Thyroid gland (tissue), 4 donors: Measurements from ENCODE around the gene NUDT4. TPM values are rescaled to one million over a fixed set of nuclear protein-coding genes. Genes with fewer than 3 reads are reported as not detected.
"Not testable (repeated sequence)": the region's sequence is repeated elsewhere in the genome, so short reads cannot be mapped to it uniquely, and the experiment has no call there.

Experiments
- DNase-seq, 2 donors: peaks; one replicate each; pipeline ENCODE4 v3.0.0-alpha.2; 2019
- H3K27ac ChIP-seq, 3 donors: fragments of 200-600 bp; sonication (generic); 1 replicate in 2 of 3; 2 replicates in 1 of 3; pipeline ENCODE4 v1.5.1; 2016 to 2019; ENCODE audit warnings: mild to moderate bottlenecking in 1 of 3, moderate library complexity in 1 of 3
- H3K27me3 ChIP-seq: fragments of 200-600 bp; sonication (generic); one replicate; pipeline ENCODE4 v1.5.1; 2019
- H3K36me3 ChIP-seq, 2 donors: fragments of 200-600 bp; sonication (generic); one replicate each; pipeline ENCODE4 v1.5.1; 2016 to 2019
- H3K4me1 ChIP-seq, 2 donors: fragments of 200-600 bp; sonication (generic); one replicate each; pipeline ENCODE4 v1.5.1; 2017 to 2019
- H3K4me3 ChIP-seq, 3 donors: fragments of 200-600 bp; sonication (generic); replicated peaks in 1 of 3; 1 replicate in 2 of 3; 2 replicates in 1 of 3; pipeline ENCODE4 v1.5.1; 2016; ENCODE audit warnings: mild to moderate bottlenecking in 1 of 3
- H3K9me3 ChIP-seq: fragments of 200-600 bp; sonication (generic); one replicate; pipeline ENCODE4 v1.5.1; 2017
- CTCF ChIP-seq, 6 experiments: fragments of 200-600 bp in 3 of 6; fragments of 450-650 bp in 3 of 6; sonication (generic) in 3 of 6; IDR thresholded peaks; one replicate each; pipeline ENCODE4 v1.5.1; 2016 to 2019; ENCODE audit warnings: antibody characterized with exemption in 6 of 6, mild to moderate bottlenecking in 2 of 6, inconsistent platforms in 1 of 6, moderate library complexity in 1 of 6
- POLR2A ChIP-seq, 2 donors: fragments of 450-650 bp; IDR thresholded peaks; one replicate each; pipeline ENCODE4 v1.6.1; 2017; ENCODE audit warnings: antibody characterized with exemption in 2 of 2, mild to moderate bottlenecking in 2 of 2, moderate library complexity in 1 of 2
- whole genome bisulfite sequencing, 2 donors: methylation state at CpG; one replicate each; pipeline ENCODE4 v1.1.5; 2017; 5-methylcytosine and 5-hydroxymethylcytosine counted together
- intact Hi-C: fragments of 100-400 bp; cut with DNase I; formaldehyde crosslinking; loops from one replicate; pipeline ENCODE4 v1.15.1; 2023
- total RNA-seq, 4 donors: library from RNA; depleted of rRNA; stranded (reverse); fragments of >200 nt; gene quantifications; one replicate each; pipeline ENCODE4 v1.2.3, GENCODE V29; 2016

NUDT4 gene
- total RNA-seq, 4 donors from 2014 or later, result 102 to 125 (median 110) TPM

GRCh38 chr12:93373961-93374656 is 3.6 kb upstream of the NUDT4 start:
- 86 to 90% methylated on average over 2 of the region's 2 CpGs for WGBS, 2 donors

GRCh38 chr12:93375906-93376305 is 1.8 kb upstream of the NUDT4 start:
- Histone ChIP-seq H3K4me1 (peaks cover 14 to 16% of the 10 kb centered on the region in 2 donors), H3K9me3 (no peaks in the 10 kb centered on the region), H3K36me3 (no peaks in the 10 kb centered on the region), H3K27me3 (no peaks in the 10 kb centered on the region), H3K4me3 (no peak overlapping the region), H3K27ac (peak overlapping the region in 2 of 3 donors; percentile 95 to 97)
- WGBS, 2 donors, result 97 to 99% methylated on average over 6 of the region's 6 CpGs
- intact Hi-C loops, result no loop called here
- TF ChIP-seq POLR2A (IDR thresholded peaks at IDR 0.05) (no peak), CTCF (IDR thresholded peaks at IDR 0.05) (no peak)
- DNase-seq, result no peak

More at GRCh38 chr12:93373961-93374656, 3.6 kb upstream of the NUDT4 start:
- Histone ChIP-seq H3K4me3 (no peak overlapping the region), H3K27ac (no peak overlapping the region), H3K36me3 (no peaks in the 10 kb centered on the region), H3K9me3 (no peaks in the 10 kb centered on the region), H3K27me3 (no peaks in the 10 kb centered on the region), H3K4me1 (peaks cover 14 to 16% of the 10 kb centered on the region in 2 donors)
- intact Hi-C loops, result no loop called here
- no peak for DNase-seq
- TF ChIP-seq CTCF (IDR thresholded peaks at IDR 0.05) (no peak), POLR2A (IDR thresholded peaks at IDR 0.05) (no peak)

- no peaks in the 10 kb centered on the region for H3K9me3 ChIP-seq
- TF ChIP-seq CTCF (IDR thresholded peaks at IDR 0.05), result no peak
- TF ChIP-seq POLR2A (IDR thresholded peaks at IDR 0.05), result peak in 1 of 2 donors; percentile 60
- H3K4me3 ChIP-seq, result peak overlapping the region in 1 of 3 donors; percentile 72
- H3K27me3 ChIP-seq, result no peaks in the 10 kb centered on the region
- intact Hi-C loops, result no loop called here
- 60 to 74% methylated on average over 10 of the region's 10 CpGs for WGBS, 2 donors
- no peaks in the 10 kb centered on the region for H3K36me3 ChIP-seq
- peaks cover 20 to 22% of the 10 kb centered on the region in 2 donors for H3K4me1 ChIP-seq
- peak overlapping the region; percentile 12 to 97 (median 95) for H3K27ac ChIP-seq
- DNase-seq, result peak; percentile 35 to 39
These were observed 1.1 kb upstream of the NUDT4 start for GRCh38 chr12:93376436-93377251.

GRCh38 chr12:93378196-93378997 is 672 bp downstream of the NUDT4 start:
- H3K9me3 ChIP-seq, intact Hi-C loops, H3K27me3 ChIP-seq, H3K36me3 ChIP-seq: not testable (repeated sequence)
- H3K4me1 ChIP-seq, result peaks cover 33 to 34% of the 10 kb centered on the region in 2 donors
- TF ChIP-seq POLR2A (IDR thresholded peaks at IDR 0.05), result peak in 1 of 2 donors; percentile 48
- peak overlapping the region; percentile 72 to 98 (median 89) for H3K4me3 ChIP-seq
- H3K27ac ChIP-seq, result peak overlapping the region; percentile 95 to 97 (median 96)
- WGBS, 2 donors, result 0% methylated on average over 24 to 27 of the region's 64 CpGs
- peak; percentile 45 to 53 for DNase-seq

- intact Hi-C loops, result no loop called here
- TF ChIP-seq CTCF (IDR thresholded peaks at IDR 0.05), result no peak
- no peak for TF ChIP-seq POLR2A (IDR thresholded peaks at IDR 0.05)
- H3K4me1 ChIP-seq, result peaks cover 34 to 37% of the 10 kb centered on the region in 2 donors
These were observed 1.2 kb downstream of the NUDT4 start for GRCh38 chr12:93378998-93379325.

More at GRCh38 chr12:93378998-93379325, 1.2 kb downstream of the NUDT4 start:
- Histone ChIP-seq H3K27ac (peak overlapping the region; percentile 95 to 97 (median 96)), H3K27me3 (no peaks in the 10 kb centered on the region), H3K4me3 (peak overlapping the region; percentile 72 to 98 (median 89)), H3K36me3 (no peaks in the 10 kb centered on the region), H3K9me3 (no peaks in the 10 kb centered on the region)
- DNase-seq, result no peak
- 1 to 3% methylated on average over 4 of the region's 4 CpGs for WGBS, 2 donors
